Heart left ventricle (tissue), 13 donors: ENCODE measurements around the gene SRPK2.

Experiments
- CTCF ChIP-seq, 12 donors: fragments of 200-600 bp; sonication (generic) in 4 of 12; IDR thresholded peaks; one replicate each; pipeline versions ENCODE4 v1.5.0 to v1.8.0; 2018 to 2022; ENCODE audit warnings: antibody characterized with exemption in 12 of 12, mild to moderate bottlenecking in 5 of 12
- POLR2A ChIP-seq, 2 donors: fragments of 450-650 bp; IDR thresholded peaks; one replicate each; pipeline ENCODE4 v1.6.1; 2017; ENCODE audit warnings: antibody characterized with exemption in 2 of 2, mild to moderate bottlenecking in 2 of 2, moderate library complexity in 2 of 2
- donor health status: ischemic (EF 13 %, LVEDD 7.1; RV severe dilation, severe dysfunction).
- donor health status: DM: no; HTN: yes; CAD: no.
- donor health status: DM: no; HTN: no; CAD: no.
- donor health status: ischemic (EF 25% LVEDD 6.9; RV normal size, moderate dysfunction).
- donor health status: ischemic (EF 25% LVEDD 5.7; RV mildly dilated, moderate dysfunction).
- donor health status: ischemic (EF 35%, LVEDD 5.7; RV mildly dilated, moderate dysfunction).
- donor health status: nonischemic (EF 11% LVEDD 7.7; RV severe dilation, severe dysfunction).
- donor health status: DM: yes; HTN: yes; CAD: no.
- donor health status: PGD.
- donor health status: ischemic (EF 29% LVEDD 5.4; RV normal size, mild dysfunction).
- donor health status: nonischemic (EF 23%, LVEDD 6.1; RV moderate dilation, normal function).

DNA sequence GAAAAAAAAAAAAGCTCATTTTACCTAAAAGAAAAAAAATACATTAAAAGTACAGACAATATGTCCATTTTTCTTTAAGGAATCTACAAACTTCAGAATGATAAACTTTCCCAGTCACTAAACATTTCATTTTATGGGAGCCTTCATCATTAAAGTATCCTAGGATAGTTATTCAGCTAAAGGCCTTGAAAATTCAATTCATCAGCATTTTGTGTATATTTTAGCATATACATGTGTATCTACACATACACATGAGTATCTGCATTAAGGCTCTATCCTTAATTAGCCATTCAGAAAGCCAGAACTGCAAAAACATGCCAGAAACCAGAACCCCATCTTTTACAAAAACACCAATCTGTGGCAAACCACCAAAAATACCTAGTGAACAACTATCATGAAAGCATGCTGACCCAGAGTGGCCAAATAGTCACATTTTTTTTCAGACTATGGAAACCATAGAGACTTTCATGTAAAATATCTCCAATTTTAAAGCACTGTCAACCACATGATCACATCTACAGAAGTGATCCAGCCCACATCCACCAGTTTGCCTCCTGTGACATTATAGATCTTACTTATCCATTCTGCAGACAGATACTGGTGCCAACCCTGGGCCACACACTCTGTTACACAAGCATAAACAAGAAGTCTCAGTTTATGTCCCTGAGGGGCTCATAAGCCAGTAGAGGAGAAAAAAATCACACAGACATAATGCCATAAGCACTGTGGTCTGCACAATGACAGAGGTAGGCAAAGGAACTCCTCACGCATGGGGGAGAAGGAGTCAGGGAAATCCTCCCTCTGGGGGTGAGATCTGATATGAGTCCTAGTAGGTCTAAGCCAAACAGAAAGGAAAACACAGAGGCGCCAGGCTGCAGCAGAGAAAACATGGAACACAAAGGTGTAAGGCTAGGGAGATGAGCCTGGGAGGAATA lies 79.2 kb downstream of the SRPK2 start:
- TF ChIP-seq CTCF (IDR thresholded peaks at IDR 0.05), result no peak
- TF ChIP-seq POLR2A (IDR thresholded peaks at IDR 0.05), result no peak
